ENCODE measurements around the gene INHA. TPM values are rescaled to one million over a fixed set of nuclear protein-coding genes. Genes with fewer than 3 reads are reported as not detected.

INHA gene, protein sequence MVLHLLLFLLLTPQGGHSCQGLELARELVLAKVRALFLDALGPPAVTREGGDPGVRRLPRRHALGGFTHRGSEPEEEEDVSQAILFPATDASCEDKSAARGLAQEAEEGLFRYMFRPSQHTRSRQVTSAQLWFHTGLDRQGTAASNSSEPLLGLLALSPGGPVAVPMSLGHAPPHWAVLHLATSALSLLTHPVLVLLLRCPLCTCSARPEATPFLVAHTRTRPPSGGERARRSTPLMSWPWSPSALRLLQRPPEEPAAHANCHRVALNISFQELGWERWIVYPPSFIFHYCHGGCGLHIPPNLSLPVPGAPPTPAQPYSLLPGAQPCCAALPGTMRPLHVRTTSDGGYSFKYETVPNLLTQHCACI
- polyA plus RNA-seq (2011; rRNA removed), result 0.12 and 0.29 TPM in 2 replicates
- polyA minus RNA-seq (2011; rRNA and poly(A)+ RNA removed), result 0.17 and 0.18 TPM in 2 replicates

DNA sequence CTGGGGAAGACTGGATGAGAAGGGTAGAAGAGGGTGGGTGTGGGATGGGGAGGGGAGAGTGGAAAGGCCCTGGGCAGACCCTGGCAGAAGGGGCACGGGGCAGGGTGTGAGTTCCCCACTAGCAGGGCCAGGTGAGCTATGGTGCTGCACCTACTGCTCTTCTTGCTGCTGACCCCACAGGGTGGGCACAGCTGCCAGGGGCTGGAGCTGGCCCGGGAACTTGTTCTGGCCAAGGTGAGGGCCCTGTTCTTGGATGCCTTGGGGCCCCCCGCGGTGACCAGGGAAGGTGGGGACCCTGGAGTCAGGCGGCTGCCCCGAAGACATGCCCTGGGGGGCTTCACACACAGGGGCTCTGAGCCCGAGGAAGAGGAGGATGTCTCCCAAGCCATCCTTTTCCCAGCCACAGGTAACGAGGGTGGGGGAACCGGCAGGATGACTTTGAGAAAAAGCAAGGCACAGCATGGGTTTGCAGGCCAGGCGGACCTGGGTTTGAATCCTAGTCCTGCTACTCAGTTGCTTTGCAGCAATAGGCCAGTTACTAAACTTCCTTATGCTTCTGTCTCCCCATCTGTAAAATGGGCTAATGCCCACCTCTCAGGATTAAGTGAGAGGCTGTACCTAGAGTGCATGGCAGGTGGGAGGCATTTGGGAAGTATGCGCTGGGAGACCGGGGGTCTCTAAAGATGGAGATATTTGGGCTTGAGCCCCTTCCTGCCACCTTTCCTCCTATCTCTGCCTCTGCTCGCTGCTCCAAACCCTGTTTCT, at the start of gene INHA:
Gene INHA, plus strand, starts transcription at position 74 of the 765 bp plus-strand sequence. Its CDS starts 65 bp downstream, at position 139.
- POLR2A ChIA-PET, result interaction anchor here (2.4 kb wide), 1 partner anchor 12 kb away, joined by 13 read pairs; no protein-coding TSS in a partner anchor

DNA sequence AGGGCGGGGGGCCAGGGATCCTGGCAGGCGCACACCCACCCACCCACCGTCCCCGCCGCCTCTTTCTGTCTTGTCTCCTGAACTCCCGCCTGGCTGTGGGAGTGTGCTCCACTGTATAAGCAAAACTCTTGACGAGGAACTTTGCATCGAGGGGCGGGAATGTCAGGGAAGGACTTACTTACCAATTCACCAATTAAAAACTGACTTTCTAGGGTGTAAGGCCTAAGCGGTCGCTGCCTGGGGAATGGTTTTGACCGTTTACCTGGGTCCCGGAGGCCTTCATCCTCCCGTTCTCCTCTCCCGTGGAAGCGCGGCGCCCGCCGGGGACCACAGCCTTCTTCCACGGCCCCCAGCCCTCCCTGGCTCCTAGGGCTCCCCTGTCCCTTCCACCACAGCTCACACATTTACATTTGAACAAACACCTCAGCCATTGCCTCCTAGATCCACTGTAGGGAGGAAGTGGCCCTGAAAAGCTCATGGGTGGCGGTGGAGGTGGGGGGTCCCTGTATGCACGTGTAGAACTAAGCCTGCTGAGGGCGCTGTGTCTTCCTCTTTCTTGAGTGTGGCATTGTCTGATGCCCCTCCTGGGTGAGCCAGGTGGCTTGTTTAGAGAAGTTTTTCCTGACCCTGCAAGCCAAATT, 49.0 kb upstream of the INHA start:
- TF ChIP-seq, protein P1, sequence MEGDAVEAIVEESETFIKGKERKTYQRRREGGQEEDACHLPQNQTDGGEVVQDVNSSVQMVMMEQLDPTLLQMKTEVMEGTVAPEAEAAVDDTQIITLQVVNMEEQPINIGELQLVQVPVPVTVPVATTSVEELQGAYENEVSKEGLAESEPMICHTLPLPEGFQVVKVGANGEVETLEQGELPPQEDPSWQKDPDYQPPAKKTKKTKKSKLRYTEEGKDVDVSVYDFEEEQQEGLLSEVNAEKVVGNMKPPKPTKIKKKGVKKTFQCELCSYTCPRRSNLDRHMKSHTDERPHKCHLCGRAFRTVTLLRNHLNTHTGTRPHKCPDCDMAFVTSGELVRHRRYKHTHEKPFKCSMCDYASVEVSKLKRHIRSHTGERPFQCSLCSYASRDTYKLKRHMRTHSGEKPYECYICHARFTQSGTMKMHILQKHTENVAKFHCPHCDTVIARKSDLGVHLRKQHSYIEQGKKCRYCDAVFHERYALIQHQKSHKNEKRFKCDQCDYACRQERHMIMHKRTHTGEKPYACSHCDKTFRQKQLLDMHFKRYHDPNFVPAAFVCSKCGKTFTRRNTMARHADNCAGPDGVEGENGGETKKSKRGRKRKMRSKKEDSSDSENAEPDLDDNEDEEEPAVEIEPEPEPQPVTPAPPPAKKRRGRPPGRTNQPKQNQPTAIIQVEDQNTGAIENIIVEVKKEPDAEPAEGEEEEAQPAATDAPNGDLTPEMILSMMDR (IDR thresholded peaks at IDR 0.05; ENCODE audit: low read depth, low read length), result no peak
- Histone ChIP-seq H3K27ac (ENCODE audit: low read depth, low read length) (no peak overlapping the region), H3K9me3 (ENCODE audit: control insufficient read depth, insufficient read depth, low read length) (no peaks in the 10 kb centered on the region), H3K4me3 (ENCODE audit: low read depth, low read length) (no peak overlapping the region), H3K27me3 (ENCODE audit: control insufficient read depth, insufficient read depth, low read length) (peaks cover 24% of the 10 kb centered on the region)
- DNase-seq (ENCODE audit: low read depth, low spot score), result no peak
- POLR2A ChIA-PET, result interaction anchor here (0.6 to 1.0 kb wide), 2 partner anchors 13 to 25 kb away, joined by 3 to 6 read pairs; partner anchors contain the start of gene GMPPA
- CTCF ChIA-PET, result interaction anchor here (0.9 to 9.9 kb wide), 7 partner anchors 15 to 120 kb away, joined by 4 to 270 read pairs (median 35); partner anchors contain the start of gene GMPPA

More for the DNA sequence above, at the start of gene INHA:
- no peak for DNase-seq (ENCODE audit: low read depth, low spot score)
- TF ChIP-seq, protein P1 (IDR thresholded peaks at IDR 0.05; ENCODE audit: low read depth, low read length), result no peak
- H3K27me3 ChIP-seq (ENCODE audit: control insufficient read depth, insufficient read depth, low read length), result peaks cover 28% of the 10 kb centered on the region
- CTCF ChIA-PET, result interaction anchor here (1.1 to 4.6 kb wide), 2 partner anchors 12 to 25 kb away, joined by 5 to 35 read pairs; no protein-coding TSS in a partner anchor
- H3K27ac ChIP-seq (ENCODE audit: low read depth, low read length), result peak within 1 kb of the TSS; percentile 21
- H3K4me3 ChIP-seq (ENCODE audit: low read depth, low read length), result peak within 1 kb of the TSS; percentile 68
- H3K9me3 ChIP-seq (ENCODE audit: control insufficient read depth, insufficient read depth, low read length), result peaks cover 4% of the 10 kb centered on the region; the same call in 1 of the 2 replicates

DNA sequence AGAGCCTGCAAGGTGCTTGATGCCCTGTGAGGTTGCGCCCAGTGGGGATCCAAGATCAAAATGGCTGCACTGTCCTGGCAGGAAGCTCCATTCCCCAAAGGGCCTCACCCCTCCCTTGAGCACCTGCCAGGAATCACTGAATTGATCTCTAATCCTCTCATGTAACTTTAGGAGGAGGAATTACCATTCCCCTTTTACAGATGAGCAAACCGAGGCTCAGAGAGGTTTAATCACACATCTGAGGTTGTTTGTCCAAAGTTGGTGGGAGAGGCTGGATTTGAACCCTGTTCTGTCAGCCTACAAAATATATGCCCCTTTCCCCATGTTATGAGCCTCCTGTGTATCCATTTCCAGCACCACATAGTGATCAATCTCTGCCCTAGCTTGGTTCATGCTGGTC, 47.3 kb upstream of the INHA start:
- no peak overlapping the region for H3K27ac ChIP-seq (ENCODE audit: low read depth, low read length)
- H3K9me3 ChIP-seq (ENCODE audit: control insufficient read depth, insufficient read depth, low read length), result no peaks in the 10 kb centered on the region
- ChIA-PET POLR2A (no interaction called here), CTCF (interaction anchor here (1.6 to 9.9 kb wide), 5 partner anchors 16 to 122 kb away, joined by 4 to 270 read pairs (median 97); a partner anchor contains a TSS)
- DNase-seq (ENCODE audit: low read depth, low spot score), result no peak
- H3K27me3 ChIP-seq (ENCODE audit: control insufficient read depth, insufficient read depth, low read length), result peaks cover 30% of the 10 kb centered on the region
- H3K4me3 ChIP-seq (ENCODE audit: low read depth, low read length), result no peak overlapping the region
- TF ChIP-seq, protein P1 (IDR thresholded peaks at IDR 0.05; ENCODE audit: low read depth, low read length), result no peak

DNA sequence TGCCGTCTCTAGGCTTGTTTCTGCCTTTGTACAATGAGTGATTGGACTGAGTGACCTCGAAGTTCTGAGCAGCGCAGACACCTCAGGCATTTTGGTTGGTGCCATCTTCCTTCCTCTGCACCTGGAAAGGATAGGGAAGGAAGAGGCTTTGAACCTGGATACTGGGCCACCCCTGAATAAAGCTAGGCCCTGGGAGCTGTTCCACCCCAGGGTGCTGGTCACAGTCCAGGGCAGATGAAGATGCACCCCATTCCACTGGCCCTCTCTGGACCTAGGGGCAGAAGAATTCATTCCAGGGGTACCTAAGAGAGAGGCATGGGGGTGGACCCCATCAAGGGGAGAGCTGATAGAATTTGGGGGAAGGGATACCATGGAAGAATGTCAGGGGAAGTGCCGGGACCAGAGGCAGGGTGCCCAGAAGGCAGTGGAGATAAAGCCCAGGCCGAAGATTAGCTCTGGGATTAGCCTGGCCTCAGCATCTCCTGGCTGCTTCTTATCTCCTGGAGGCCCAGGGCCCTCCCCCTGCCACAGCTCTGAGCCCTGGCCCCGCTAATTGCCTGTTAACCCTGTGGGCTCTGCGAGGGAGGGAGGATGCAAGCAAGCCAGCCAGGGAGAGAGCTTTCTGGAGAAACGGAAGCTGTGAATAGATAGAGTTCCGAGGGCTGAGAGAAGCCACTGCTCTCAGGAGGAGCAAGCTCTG, 46.4 kb upstream of the INHA start:
- Histone ChIP-seq H3K9me3 (ENCODE audit: control insufficient read depth, insufficient read depth, low read length) (no peaks in the 10 kb centered on the region), H3K27ac (ENCODE audit: low read depth, low read length) (no peak overlapping the region), H3K4me3 (ENCODE audit: low read depth, low read length) (no peak overlapping the region), H3K27me3 (ENCODE audit: control insufficient read depth, insufficient read depth, low read length) (peaks cover 34% of the 10 kb centered on the region)
- ChIA-PET CTCF (interaction anchor here (1.6 to 9.9 kb wide), 5 partner anchors 15 to 123 kb away, joined by 4 to 270 read pairs (median 97); a partner anchor contains a TSS), POLR2A (interaction anchor here (0.5 kb wide), 1 partner anchor 110 kb away, joined by 3 read pairs; no protein-coding TSS in a partner anchor)
- no peak for DNase-seq (ENCODE audit: low read depth, low spot score)
- TF ChIP-seq, protein P1 (IDR thresholded peaks at IDR 0.05; ENCODE audit: low read depth, low read length), result no peak
